GM21515 (cell line): ENCODE data around the gene TRIM49D2.
"Not testable (repeated sequence)": the region's sequence is repeated elsewhere in the genome, so short reads cannot be mapped to it uniquely, and the experiment has no call there.

Experiments used
- ATAC-seq: cut with Tn5 transposase; IDR thresholded peaks from one replicate; pipeline ENCODE4 v1.9.1; 2021; ENCODE audit not compliant: unreplicated experiment

TRIM49D2 gene, protein sequence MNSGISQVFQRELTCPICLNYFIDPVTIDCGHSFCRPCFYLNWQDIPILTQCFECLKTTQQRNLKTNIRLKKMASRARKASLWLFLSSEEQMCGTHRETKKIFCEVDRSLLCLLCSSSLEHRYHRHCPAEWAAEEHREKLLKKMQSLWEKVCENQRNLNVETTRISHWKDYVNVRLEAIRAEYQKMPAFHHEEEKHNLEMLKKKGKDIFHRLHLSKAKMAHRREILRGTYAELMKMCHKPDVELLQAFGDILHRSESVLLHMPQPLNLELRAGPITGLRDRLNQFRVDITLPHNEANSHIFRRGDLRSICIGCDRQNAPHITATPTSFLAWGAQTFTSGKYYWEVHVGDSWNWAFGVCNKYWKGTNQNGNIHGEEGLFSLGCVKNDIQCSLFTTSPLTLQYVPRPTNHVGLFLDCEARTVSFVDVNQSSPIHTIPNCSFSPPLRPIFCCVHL

DNA sequence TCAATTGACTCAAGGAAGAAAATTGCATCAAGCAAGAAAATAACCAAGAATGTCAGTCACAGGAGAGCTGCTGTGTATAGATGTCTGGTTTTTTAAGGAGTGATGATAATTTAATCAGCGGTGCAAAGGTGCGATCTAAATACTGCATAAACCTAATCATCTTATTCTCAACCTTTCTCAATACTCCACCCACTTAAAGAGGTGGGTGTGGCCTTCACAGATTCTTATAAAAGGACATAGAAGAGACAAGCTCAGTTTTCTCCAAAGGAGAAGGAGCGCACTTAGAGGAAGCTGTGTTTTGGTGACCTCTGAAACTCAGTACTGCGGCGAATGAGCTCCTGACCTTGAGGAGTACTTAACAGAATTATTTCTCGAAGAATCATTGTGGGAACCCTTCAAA is at the start of gene TRIM49D2:
Gene TRIM49D2, plus strand, starts transcription at position 301 of the 400 bp plus-strand sequence. CDS start 2,698 bp downstream, outside the sequence.
- not testable (repeated sequence) for ATAC-seq

DNA sequence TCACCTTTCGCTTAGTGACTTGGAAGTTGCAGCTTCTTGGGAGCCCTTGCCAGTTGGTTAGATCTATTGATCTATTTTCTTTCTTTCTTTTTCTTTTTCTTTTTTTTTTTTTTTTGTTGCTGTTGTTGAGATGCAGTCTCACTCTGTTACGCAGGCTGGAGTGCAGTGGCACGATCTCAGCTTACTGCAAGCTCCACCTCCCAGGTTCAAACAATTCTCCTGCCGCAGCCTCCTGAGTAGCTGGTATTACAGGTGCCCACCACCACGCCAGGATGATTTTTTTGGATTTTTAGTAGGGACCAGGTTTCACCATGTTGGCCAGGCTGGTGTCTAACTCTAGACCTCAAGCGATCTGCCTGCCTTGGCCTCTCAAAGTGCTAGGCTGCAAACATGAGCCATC is 46.4 kb upstream of the TRIM49D2 start:
- ATAC-seq: not testable (repeated sequence)

DNA sequence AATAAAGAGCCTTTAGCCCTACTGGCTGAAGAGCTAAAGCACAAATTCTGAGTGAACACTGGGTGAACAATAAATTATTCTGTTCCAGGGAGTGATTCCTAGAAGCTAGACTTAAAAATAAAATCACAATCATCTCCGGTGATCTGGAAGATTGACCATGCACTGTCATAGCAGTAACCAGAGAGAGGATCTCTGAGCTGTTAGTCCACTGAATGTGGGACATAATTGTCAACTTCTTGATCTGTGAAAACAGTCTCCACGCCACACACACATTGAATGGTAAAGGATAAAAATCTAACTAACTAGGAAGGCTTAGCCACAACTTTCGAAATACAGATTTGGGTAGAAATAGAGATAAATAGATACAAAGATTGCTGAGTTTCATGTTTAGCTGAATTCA is 30.6 kb upstream of the TRIM49D2 start:
- ATAC-seq: not testable (repeated sequence)

DNA sequence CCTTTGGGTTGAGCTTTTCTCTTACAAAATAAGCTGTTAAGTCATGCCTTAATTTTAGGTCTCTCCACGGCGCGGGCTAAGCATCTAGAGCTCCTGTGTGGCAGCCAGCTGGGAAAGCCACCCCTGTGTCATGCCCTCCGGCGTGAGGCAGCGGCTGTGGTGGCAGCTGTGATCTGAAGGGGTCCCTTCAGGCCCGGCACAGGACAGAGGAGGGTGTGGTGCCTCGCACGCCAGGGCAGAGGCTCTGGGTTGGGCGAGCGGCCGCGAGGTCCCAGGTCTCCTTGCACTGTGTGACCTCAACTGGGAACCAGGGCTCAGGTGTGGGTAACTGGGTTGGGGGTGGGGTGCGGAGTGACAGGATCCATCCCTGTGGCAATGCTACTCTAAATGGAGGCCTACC is 23.1 kb upstream of the TRIM49D2 start:
- not testable (repeated sequence) for ATAC-seq

DNA sequence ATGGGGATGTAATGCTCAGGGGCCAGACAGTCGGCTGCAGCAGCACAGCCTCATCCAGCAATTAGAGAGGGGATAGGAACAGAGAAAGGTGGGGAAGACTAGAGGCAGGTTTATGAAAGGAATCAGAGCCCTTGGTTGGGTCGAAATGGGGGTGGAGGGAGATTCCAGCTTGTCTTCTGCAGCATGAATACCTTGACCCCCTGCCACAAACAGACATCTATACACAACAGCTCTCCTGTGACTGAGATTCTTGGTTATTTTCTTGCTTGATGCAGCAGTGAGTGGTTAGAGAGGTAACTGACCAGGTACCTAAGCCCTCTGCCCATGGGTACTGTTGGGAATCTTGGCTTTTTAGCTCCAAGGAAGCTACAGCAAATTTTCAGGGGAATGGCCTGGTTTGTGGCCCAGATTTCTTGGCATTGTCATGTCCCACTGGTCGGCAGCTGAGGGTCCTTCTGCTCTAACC is 1.6 kb upstream of the TRIM49D2 start, which contains the start of gene TRIM49D1:
Gene TRIM49D1, minus strand, starts transcription at position 51 of the 466 bp plus-strand sequence. CDS start 4,535 bp downstream, outside the sequence.
- ATAC-seq: no peak

DNA sequence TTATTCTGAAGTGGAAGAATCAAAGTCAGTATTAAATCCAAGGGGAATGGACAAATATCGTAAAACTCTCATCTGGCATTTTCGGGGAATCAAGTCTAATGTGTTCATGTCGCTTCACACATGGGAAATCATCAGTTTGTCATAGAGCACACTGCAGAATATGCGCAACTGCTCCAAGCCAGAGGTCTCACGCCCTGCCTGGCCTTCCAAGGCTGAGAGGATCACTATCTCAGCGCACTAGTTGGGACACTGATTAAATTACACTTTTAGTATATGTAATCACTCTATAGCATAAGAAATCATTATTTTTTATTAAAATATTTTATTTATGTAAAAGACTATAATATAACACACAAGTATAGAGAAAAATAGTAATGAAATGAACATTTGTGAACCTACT is 37.0 kb downstream of the TRIM49D2 start:
- not testable (repeated sequence) for ATAC-seq

DNA sequence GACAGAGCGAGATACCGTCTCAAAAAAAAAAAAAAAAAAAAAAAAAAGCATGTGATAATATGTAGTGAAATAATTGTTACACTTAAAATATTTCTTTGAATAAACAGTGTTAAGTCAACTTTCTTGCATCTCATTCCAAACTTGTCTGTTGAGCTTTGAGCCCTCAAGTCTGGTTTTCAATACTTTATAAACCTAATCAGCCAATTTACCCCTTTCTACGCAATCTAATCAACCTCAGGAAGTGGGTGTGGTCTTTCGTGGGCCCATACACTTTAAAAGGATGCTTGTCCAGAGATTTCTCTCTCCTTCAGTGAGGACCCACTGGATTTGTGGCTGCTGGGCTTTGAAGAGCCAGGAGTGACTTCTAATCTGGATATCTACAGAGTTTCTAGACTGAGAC is 41.9 kb downstream of the TRIM49D2 start, which contains the start of gene TRIM64:
Gene TRIM64, plus strand, starts transcription at position 301 of the 400 bp plus-strand sequence. CDS start 2,467 bp downstream, outside the sequence.
- not testable (repeated sequence) for ATAC-seq
